G401.6 (cell line): ENCODE measurements around the gene FBXL19.

Experiments used
- FAIRE-seq: peaks from 2 replicates; lab custom pipeline; 2012; peaks lifted over from hg19 to GRCh38; lab: Jason Lieb, UNC

FBXL19 gene

DNA sequence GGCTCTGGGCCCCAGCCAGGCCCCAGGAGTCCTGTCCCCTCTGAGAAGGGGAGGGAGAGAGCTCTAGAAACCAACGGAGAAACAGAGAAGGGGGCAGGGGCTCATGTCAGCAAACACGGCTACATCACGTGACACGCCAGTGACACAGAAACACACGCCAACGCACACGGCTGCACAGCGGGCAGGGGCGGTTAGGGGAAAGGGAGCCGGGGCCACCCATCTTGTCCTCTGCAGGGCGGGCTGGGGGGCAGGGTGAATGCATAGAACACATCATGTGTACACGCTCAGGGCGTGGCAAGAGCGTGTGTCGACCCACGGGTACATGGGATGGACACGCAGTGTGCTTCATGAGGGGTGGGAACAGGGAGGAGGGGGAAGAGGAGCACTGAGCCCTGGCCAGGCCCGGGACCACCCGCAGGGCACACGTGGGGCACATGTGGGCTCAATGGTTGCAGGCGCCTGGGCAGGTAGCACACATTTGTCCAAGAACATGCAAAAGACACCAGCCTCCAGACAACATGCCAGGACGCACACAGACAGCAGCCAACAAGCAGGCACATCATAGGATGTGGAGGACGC lies 66.2 kb downstream of the FBXL19 start:
- FAIRE-seq = no peak

DNA sequence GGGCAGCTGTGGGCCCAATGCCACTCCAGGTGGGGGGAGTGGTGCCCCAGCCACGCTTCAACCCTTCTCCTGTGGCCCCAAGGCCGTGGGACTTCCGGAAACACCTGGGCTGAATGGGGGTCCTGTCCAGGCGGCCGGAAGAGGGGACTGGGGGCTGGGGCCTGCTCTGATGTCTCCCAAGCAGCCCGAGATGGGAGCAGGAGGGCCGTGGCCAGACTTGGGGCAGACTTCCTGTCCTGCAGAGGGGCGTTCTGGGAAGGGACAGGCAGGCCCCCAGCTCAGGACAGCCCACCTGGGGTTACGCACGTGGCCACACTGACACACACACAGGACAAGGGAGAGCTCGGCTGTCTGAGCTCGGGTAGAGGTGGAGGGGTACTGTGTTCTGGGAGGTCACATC lies 66.7 kb downstream of the FBXL19 start:
- no peak for FAIRE-seq

DNA sequence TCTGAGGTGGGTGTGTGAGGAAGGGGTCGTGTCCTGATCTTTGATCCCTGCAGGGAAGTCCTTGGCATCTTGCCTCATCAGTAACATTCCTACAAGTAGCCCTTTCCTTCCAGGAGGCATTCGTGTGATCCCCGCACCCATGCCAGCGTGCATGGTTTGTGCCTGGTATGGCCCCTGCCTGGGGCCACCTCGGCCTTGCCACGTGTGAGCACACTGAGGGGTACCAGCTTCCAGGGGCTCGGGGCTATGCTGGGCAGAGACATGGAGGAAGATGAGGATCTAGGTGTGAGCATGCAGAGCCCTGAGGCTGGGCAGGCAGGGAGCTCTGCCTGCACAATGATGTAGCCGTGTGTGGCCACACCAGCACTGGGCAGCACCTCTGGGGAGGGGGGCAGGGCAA lies 67.7 kb downstream of the FBXL19 start:
- FAIRE-seq = no peak

DNA sequence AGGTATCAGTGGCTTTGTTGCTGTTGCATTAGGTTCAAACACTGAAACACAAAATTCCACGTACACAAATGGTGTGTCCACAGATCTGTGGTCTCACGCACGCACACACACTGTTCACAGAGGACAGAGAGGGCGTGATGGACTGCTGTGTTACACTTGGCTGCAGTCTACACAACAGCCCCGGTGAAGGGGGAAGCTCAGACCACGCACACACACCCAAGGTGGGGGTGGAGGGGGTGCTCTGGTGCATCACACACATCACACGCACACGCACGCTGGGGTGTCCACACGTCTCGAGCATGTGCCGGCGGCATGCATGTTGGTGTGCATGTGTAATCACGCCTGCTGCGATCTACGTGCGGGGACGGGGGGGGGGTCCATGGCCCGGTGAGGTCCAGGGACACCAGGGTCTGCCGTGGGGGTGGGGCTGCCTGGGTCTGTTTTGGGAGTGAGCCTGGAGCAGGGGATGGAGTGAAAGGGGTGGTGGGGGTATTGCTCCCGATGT lies 69.0 kb downstream of the FBXL19 start:
- FAIRE-seq = no peak

DNA sequence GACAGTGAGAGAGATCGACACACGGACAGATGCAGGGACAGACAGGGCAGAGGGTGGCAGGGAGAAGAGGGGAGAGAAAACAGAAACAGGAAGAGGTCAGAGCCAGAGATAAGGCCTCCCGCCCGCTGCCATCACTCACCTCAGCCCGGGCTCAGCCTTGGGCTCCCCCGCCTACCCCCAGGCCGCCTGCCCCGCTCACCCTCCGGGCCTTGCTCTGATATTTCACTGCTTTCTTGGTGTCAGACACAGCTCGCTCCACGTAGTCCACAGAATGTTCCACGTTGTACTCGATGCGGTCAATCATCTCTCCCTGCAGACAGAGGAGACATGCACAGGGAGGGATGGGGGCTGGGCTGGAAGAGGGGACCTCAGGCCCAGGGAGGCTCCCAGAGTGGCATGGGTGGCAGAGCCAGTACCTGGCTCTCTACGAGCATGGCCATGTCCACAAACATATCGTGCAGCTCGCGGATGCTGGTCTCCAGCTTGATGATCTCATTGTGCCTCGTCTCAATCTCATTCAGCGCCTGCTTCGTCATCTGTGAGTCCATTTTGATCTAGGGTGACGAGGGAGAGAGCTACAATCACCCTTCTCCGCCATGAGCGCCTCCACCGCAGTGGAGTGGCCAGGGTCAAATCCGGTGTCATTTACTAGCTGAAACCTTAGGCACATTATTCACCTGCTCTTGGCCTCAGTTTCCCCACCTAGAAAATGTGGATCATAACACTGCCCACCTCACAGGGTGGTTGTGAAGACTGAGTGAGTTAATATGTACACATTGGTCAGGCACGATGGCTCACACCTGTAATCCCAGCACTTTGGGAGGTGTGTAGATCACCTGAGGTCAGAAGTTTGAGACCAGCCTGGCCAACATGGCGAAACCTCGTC lies 69.8 kb downstream of the FBXL19 start:
- no peak for FAIRE-seq

DNA sequence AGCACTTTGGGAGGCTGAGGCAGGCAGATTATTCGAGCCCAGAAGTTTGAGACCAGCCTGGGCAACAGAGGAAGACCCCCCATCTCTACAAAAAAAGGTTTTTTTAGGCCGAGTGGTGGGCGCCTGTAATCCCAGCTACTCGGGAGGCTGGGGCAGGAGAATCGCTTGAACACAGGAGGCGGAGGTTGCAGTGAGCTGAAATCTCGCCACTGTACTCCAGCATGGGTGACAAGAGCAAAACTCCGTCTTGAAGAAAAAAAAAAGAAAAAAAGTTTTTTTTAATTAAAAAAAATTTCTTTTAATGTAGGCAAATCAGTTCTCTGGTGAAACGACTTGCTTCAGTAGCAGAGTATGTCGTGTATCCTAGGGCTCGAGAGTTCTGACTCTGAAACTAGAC lies 72.6 kb downstream of the FBXL19 start:
- no peak for FAIRE-seq

DNA sequence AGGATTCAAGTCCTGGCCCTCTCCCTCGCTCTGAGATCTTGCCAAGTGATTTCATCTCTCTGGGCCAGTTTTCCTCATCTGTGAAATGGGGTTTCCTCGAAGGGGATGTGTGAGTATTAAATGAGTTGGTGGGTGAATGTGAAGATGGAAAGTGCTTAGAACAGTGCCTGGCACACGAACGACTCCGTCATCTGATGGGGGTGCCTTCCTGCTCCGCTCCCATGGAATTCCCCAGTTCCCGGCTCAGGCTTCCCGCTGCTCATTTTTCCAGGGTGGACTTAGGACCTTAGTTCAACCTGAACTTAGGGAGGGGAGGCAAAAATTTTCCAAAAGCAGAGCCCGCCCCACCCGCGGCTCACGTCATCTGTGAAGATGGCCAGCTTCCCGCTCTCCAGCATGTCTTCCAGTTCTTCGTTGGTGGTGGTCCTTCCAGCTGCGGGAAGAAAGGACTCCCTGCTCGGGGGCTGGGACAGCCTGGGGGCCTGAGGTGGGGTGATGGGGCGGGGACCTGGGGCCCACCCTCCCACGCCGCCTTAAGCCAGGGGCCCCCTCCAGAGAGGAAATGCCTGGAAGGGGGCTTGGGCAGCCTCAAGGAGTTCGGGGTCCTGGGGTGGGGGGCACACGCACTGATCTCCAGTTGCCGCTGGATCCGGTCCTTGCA lies 73.1 kb downstream of the FBXL19 start:
- no peak for FAIRE-seq

DNA sequence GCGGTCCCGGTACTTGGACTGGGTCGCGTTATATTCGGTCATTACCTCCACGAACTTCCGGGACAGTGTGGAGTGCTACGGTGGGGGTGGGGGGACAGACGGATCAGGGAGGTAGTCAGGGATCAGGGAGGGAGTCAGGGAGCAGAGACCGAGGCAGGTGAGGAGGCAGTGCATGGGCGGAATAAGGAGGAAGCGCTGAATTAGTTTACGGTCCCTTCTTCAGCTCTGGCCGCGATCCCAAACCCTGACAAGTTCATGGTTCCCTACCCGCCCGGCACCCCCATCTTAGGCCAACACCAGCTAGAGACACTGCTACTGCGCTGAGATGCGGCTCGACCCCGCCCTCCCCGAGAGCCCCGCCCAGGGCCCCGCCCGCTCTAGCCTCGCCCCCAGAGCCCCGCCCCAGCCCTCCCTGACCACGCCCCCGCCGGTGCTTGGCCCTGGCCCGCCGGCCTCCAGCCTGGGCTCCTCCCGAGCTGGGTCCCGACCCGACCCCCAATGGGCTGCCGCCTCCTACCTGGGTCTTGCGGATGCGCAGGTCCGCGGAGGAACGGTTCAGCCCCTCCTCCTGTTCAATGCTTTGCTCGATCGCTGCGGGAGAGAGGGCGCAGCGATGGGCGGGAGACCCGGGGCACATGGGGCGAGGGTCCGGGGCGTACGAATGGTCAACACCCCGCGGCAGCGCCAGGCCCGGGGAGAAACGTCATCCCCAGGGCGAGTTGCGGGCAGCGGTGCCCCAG lies 73.8 kb downstream of the FBXL19 start:
- no peak for FAIRE-seq

DNA sequence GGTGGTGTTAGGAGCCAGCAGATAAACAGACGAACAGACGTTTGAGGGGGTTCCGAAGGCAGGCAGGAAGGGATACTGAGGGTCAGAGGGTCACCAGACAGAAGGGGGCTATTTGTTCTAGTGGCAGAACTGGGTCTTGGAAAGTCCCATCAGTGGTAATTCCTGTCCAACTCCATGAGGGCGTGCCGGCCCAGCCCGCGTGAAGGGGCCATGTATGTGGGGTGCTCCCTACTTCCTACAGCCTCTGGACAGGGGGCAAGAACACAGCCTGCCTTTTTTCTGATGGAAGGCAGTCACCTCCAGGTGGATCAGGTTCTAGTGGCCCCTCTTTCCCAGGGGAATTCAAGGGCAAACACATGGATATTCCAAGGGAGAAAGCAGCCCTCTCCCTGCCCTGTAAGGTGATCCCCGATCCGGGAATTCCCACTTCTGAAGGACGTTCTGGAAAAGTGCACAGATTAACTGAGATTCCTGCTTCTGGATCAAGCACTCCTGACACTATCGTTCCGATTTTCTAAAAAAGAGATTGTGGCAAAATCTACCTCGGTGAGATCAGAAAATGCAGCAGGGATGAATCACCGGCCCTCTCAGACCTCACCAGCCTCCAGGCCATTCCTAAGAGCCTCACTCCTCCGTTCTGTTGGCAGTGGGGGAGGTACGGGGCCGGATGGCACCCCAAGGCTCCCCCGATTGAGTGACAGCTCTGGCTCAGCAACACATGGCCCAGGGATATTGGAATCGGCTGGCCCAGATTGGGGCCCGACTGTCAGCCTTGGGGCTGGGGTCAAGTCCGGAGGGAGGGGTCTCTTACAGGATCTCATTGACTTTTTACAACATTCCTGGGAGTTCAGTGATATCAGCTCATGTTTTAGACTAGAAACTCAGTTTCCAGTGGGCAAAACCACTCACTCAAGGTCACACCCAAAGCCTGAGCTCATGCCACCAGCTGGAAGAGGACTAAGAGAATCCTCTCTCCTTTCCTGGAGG lies 74.6 kb downstream of the FBXL19 start:
- peak; percentile 93 for FAIRE-seq
